Measurements from ENCODE around the gene FMN1. TPM values are rescaled to one million over a fixed set of nuclear protein-coding genes. Genes with fewer than 3 reads are reported as not detected.

The FMN1 gene
- total RNA-seq, 1 experiment from 2014 or later, result 1.2 TPM

DNA sequence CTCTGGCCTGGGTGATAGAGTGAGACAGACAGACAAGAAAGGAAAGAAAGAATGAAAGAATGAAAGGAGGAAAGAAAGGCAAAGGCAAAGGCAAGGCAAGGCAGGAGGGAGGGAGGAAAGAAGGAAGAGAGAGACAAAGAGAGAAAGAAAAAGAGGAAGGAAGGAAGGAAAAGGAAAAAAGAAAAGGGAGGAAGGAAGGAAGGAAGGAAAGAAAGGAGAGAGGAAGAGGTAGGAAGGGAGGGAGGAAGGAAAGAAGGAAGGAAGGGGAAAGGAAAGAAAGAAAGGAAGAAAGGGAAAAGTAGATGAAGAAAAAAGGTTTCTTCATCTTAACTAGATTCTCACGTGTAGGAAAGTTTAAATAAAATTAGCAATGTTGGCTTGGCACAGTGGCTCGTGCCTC is 334.5 kb downstream of the FMN1 start:
- no peak for DNase-seq (ENCODE audit: unreplicated experiment)
- Mint-ChIP-seq H3K36me3 (ENCODE audit: insufficient read depth, unreplicated experiment) (no peaks in the 10 kb centered on the region), H3K4me1 (ENCODE audit: insufficient read depth, unreplicated experiment) (peaks cover 11% of the 10 kb centered on the region), H3K4me3 (ENCODE audit: unreplicated experiment) (no peak overlapping the region), H3K27me3 (ENCODE audit: insufficient read depth, unreplicated experiment) (no peaks in the 10 kb centered on the region), H3K9me3 (ENCODE audit: unreplicated experiment) (no peaks in the 10 kb centered on the region), H3K27ac (ENCODE audit: low read depth, unreplicated experiment) (peak overlapping the region; percentile 17)
- no TSS peak for BruUV-seq (replicated peaks)
- POLR2A ChIA-PET, result no interaction called here
- CTCF ChIA-PET, result interaction anchor here (1.2 kb wide), 1 partner anchor 15 kb away, joined by 4 read pairs; no protein-coding TSS in a partner anchor
- TF ChIP-seq, protein P1, sequence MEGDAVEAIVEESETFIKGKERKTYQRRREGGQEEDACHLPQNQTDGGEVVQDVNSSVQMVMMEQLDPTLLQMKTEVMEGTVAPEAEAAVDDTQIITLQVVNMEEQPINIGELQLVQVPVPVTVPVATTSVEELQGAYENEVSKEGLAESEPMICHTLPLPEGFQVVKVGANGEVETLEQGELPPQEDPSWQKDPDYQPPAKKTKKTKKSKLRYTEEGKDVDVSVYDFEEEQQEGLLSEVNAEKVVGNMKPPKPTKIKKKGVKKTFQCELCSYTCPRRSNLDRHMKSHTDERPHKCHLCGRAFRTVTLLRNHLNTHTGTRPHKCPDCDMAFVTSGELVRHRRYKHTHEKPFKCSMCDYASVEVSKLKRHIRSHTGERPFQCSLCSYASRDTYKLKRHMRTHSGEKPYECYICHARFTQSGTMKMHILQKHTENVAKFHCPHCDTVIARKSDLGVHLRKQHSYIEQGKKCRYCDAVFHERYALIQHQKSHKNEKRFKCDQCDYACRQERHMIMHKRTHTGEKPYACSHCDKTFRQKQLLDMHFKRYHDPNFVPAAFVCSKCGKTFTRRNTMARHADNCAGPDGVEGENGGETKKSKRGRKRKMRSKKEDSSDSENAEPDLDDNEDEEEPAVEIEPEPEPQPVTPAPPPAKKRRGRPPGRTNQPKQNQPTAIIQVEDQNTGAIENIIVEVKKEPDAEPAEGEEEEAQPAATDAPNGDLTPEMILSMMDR (IDR thresholded peaks at IDR 0.05; ENCODE audit: unreplicated experiment), result no peak
- intact Hi-C loops (cut with micrococcal nuclease), result no loop called here

GRCh38 chr15:32859251-32859650 is 335.3 kb downstream of the FMN1 start:
- H3K9me3 Mint-ChIP-seq (ENCODE audit: unreplicated experiment), result no peaks in the 10 kb centered on the region

DNA sequence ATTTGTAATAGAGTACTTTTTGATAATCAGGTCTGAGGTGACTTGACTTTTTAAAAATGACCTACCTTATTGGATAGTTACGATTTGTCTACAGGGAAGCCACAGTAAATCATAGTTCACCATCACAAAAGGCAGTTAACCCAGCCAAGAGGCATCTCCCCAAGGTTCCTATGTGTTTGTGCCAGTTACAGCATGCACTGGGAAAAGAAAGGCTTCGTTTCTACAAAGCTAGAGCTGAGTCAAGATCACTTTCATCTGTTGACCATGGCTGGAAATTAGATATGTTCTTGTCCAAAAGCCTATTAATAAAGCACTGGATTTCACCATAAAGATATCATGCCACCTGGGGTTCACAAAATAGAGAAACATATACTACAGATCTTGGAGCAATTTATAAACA is 336.8 kb downstream of the FMN1 start:
- Mint-ChIP-seq H3K27me3 (ENCODE audit: insufficient read depth, unreplicated experiment) (no peaks in the 10 kb centered on the region), H3K4me1 (ENCODE audit: insufficient read depth, unreplicated experiment) (peaks cover 9% of the 10 kb centered on the region), H3K4me3 (ENCODE audit: unreplicated experiment) (no peak overlapping the region), H3K27ac (ENCODE audit: low read depth, unreplicated experiment) (no peak overlapping the region), H3K36me3 (ENCODE audit: insufficient read depth, unreplicated experiment) (no peaks in the 10 kb centered on the region), H3K9me3 (ENCODE audit: unreplicated experiment) (no peaks in the 10 kb centered on the region)
- ChIA-PET CTCF (no interaction called here), POLR2A (interaction anchor here (1.2 kb wide), 1 partner anchor 11 kb away, joined by 5 read pairs; no protein-coding TSS in a partner anchor)
- no TSS peak for BruUV-seq (replicated peaks)
- no peak for DNase-seq (ENCODE audit: unreplicated experiment)
- intact Hi-C loops (cut with micrococcal nuclease), result no loop called here
- TF ChIP-seq, protein P1 (IDR thresholded peaks at IDR 0.05; ENCODE audit: unreplicated experiment), result no peak

More at GRCh38 chr15:32859251-32859650, 335.3 kb downstream of the FMN1 start:
- TF ChIP-seq, protein P1 (IDR thresholded peaks at IDR 0.05; ENCODE audit: unreplicated experiment), result no peak
- no peak for DNase-seq (ENCODE audit: unreplicated experiment)
- Mint-ChIP-seq H3K36me3 (ENCODE audit: insufficient read depth, unreplicated experiment) (no peaks in the 10 kb centered on the region), H3K4me3 (ENCODE audit: unreplicated experiment) (no peak overlapping the region), H3K27ac (ENCODE audit: low read depth, unreplicated experiment) (peak overlapping the region; percentile 10), H3K4me1 (ENCODE audit: insufficient read depth, unreplicated experiment) (peaks cover 10% of the 10 kb centered on the region), H3K27me3 (ENCODE audit: insufficient read depth, unreplicated experiment) (no peaks in the 10 kb centered on the region)
- ChIA-PET CTCF (interaction anchor here (0.6 to 1.5 kb wide), 3 partner anchors 14 to 197 kb away, joined by 3 to 9 read pairs (median 4); no protein-coding TSS in a partner anchor), POLR2A (no interaction called here)
- BruUV-seq (replicated peaks), result no TSS peak
- intact Hi-C loops (cut with micrococcal nuclease), result no loop called here

DNA sequence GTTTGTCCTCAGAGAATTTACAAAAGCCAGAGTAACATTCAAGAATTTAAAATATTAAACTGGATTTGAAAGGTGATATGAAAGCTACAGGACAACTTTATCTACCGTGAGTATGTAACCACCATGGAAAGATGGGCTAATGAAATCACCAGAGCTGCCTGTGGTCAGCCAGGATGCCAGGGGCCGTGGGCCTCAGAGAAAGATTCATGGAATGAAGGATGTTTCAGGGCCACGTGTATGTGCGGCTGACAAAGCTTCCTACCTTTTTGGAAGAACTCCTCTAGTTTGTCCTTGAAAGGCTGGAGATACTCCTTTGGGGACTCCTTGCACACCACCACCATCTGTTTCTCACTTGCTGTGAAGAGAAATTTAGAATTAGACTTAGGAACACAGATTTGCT is 337.8 kb downstream of the FMN1 start:
- H3K36me3 Mint-ChIP-seq (ENCODE audit: insufficient read depth, unreplicated experiment), result no peaks in the 10 kb centered on the region
- ChIA-PET CTCF (interaction anchor here (0.7 to 1.7 kb wide), 4 partner anchors 11 to 1867 kb away, joined by 3 to 15 read pairs (median 6); no protein-coding TSS in a partner anchor), POLR2A (interaction anchor here (1.2 kb wide), 1 partner anchor 12 kb away, joined by 5 read pairs; no protein-coding TSS in a partner anchor)
- no TSS peak for BruUV-seq (replicated peaks)
- H3K4me3 Mint-ChIP-seq (ENCODE audit: unreplicated experiment), result no peak overlapping the region
- no peaks in the 10 kb centered on the region for H3K9me3 Mint-ChIP-seq (ENCODE audit: unreplicated experiment)
- TF ChIP-seq, protein P1 (IDR thresholded peaks at IDR 0.05; ENCODE audit: unreplicated experiment), result no peak
- H3K4me1 Mint-ChIP-seq (ENCODE audit: insufficient read depth, unreplicated experiment), result peaks cover 19% of the 10 kb centered on the region
- no peaks in the 10 kb centered on the region for H3K27me3 Mint-ChIP-seq (ENCODE audit: insufficient read depth, unreplicated experiment)
- intact Hi-C loops (cut with micrococcal nuclease), result no loop called here
- DNase-seq (ENCODE audit: unreplicated experiment), result no peak
- H3K27ac Mint-ChIP-seq (ENCODE audit: low read depth, unreplicated experiment), result no peak overlapping the region

Measured in MCF 10A (cell line).